Activated T-helper 9 cell treated with anti-CD3 and anti-CD28 coated beads, Interleukin-2, amount 50 U/mL, for 16 hours (primary cell): ENCODE data around the gene ULBP3.
"Not testable (repeated sequence)": the region's sequence is repeated elsewhere in the genome, so short reads cannot be mapped to it uniquely, and the experiment has no call there.

Experiments used
- DNase-seq: peaks from one replicate; pipeline ENCODE4 v3.0.0-alpha.2; 2020; ENCODE audit warnings: low read depth

The ULBP3 gene

GRCh38 chr6:150015281-150016001, 53.5 kb downstream of the ULBP3 start:
- DNase-seq: not testable (repeated sequence)

DNA sequence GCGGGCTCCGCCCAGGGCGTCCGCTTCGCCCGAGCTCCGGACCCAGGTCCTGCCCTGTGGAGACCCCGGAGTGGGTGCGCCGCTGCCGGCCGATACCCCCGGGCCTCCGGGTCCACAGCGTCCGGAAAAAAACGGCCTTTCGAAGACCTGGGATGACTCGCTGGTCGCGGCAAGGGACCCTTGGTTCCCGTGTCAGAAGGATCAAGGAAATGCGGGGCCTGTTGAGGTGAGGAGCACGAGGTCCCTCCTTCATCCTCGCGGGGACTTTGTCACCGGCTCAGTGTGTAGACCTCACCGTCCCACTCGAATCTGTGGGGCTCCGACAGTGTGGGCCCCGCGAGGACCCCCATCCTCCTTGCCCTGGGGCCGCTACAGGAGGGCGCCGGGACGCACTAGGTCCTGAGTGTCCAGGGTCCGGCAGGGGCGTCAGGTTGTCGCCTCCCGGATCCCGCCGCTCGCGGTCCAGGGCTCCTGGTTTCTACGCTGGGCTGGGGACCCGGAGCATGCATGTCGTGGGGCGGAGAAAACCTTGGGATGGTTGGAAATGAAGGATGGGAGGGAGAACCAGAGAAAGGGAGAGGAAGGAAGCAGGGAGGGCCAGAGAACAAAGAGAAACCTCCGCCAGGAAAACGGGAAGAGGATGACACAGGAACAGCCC, 54.2 kb downstream of the ULBP3 start:
- not testable (repeated sequence) for DNase-seq

- not testable (repeated sequence) for DNase-seq
Measured at GRCh38 chr6:150013785-150014622, 54.9 kb downstream of the ULBP3 start.

DNA sequence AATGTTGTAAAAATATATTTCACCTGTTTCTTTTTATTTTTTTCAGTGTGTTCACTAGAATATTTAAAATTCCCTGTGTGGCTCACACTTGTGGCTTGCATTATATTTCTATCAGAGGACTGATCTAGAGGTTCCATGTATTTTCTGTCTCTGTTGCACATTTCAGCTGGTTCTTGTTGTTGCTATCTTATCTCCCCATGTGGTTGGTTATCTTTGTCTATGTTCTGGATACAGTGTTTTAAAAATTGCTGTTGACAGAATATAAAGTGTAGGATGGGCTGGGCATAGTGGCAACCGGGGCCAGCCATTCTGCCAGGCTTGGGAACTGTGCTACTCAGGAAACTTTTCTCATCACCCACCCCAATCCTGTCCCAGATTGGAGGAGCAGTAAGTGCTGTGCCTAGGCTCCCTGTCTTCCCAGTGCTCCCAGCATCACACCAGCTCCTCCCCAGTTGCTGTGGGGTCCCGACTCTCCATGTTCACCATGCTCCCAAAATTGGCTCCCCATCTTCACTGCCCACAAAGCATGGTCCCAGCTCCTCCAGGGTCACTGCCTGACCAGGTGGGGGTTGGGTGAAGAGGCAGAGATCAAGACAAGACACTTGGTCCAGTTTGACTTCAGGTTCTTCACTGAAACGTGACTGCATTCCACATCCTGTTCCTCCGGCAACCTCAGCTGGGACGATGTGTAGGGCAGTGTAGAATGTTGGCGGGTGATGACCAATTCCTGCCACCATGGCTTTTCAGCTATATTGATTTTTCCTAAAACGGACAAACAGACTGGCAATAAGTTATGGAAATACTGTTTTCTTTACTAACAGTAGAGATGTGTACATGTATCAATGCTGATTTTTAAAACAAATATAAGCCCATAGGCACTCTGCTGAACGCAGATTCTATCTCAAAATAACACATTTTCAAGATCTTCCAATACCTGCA, 55.8 kb downstream of the ULBP3 start:
- DNase-seq: not testable (repeated sequence)
